OCI-LY3 (cell line): ENCODE results near the gene ANKRD31.

ENCODE experiments used
- H2AFZ ChIP-seq: fragments of 200-600, 300-600 bp; shearing (Covaris generic); 2 replicates; pipeline ENCODE4 v1.6.0; 2014; ENCODE audit warnings: antibody characterized with exemption, low read depth, low read length
- H3K27ac ChIP-seq: fragments of 200-600, 300-600 bp; sonication (generic); 2 replicates; pipeline ENCODE4 v1.5.1; 2014; ENCODE audit warnings: mild to moderate bottlenecking, low read length, moderate library complexity, mixed read lengths
- H3K27me3 ChIP-seq: fragments of 200-600, 300-600 bp; sonication (generic); 2 replicates; pipeline ENCODE4 v1.6.1; 2014; ENCODE audit warnings: low read depth, low read length, mixed read lengths
- H3K36me3 ChIP-seq: fragments of 200-600, 300-600 bp; sonication (generic); replicated peaks from 2 replicates; pipeline ENCODE3; 2014; ENCODE audit warnings: low read depth, low read length, mixed read lengths
- H3K4me1 ChIP-seq: fragments of 300-600, 200-600 bp; sonication (generic); 2 replicates; pipeline ENCODE4 v1.6.1; 2014; ENCODE audit warnings: low read length, mixed read lengths
- H3K4me2 ChIP-seq: fragments of 200-600, 300-600 bp; sonication (generic); 2 replicates; pipeline ENCODE4 v1.6.1; 2014; ENCODE audit warnings: low read length, mixed read lengths
- H3K4me3 ChIP-seq: fragments of 300-600, 200-600 bp; sonication (generic); 2 replicates; pipeline ENCODE4 v1.5.1; 2014; ENCODE audit warnings: antibody characterized with exemption, mild to moderate bottlenecking, low read length, moderate library complexity
- H3K79me2 ChIP-seq: fragments of 300-600, 200-600 bp; shearing (Covaris generic); 2 replicates; pipeline ENCODE4 v1.6.1; 2014; ENCODE audit warnings: mild to moderate bottlenecking, low read length, mixed read lengths
- H3K9ac ChIP-seq: fragments of 300-600, 200-600 bp; shearing (Covaris generic); 2 replicates; pipeline ENCODE4 v1.6.0; 2014; ENCODE audit warnings: mild to moderate bottlenecking, low read length, moderate library complexity
- H3K9me3 ChIP-seq: fragments of 200-600, 300-600 bp; shearing (Covaris generic); 2 replicates; pipeline ENCODE4 v1.6.1; 2014; ENCODE audit warnings: low read length, mixed read lengths; ENCODE audit not compliant: insufficient read depth
- H4K20me1 ChIP-seq: fragments of 200-600, 300-600 bp; sonication (generic); 2 replicates; pipeline ENCODE4 v1.6.1; 2016; ENCODE audit warnings: low read length, mixed read lengths; ENCODE audit not compliant: insufficient read depth
- EZH2phosphoT487 ChIP-seq: fragments of 200-600 bp; shearing (Covaris generic); IDR thresholded peaks from 2 replicates; pipeline ENCODE4 v1.6.1; 2018; ENCODE audit warnings: antibody characterized with exemption, mixed run types, low read depth
- TF ChIP-seq, protein P1 (sequence below): fragments of 200-600, 300-600 bp; sonication (generic); IDR thresholded peaks from 2 replicates; pipeline ENCODE4 v1.5.1; 2014; ENCODE audit warnings: antibody characterized with exemption, low read length, low read depth

The ANKRD31 gene

GRCh38 chr5:75156585-75156984, 80.1 kb downstream of the ANKRD31 start:
- H2AFZ ChIP-seq, result no peak overlapping the region
- H4K20me1 ChIP-seq, result no peaks in the 10 kb centered on the region
- no peak overlapping the region for H3K9ac ChIP-seq
- no peak overlapping the region for H3K4me2 ChIP-seq
- H3K27me3 ChIP-seq, result no peaks in the 10 kb centered on the region
- H3K9me3 ChIP-seq, result no peaks in the 10 kb centered on the region
- no peak for TF ChIP-seq EZH2phosphoT487
- TF ChIP-seq, protein P1, sequence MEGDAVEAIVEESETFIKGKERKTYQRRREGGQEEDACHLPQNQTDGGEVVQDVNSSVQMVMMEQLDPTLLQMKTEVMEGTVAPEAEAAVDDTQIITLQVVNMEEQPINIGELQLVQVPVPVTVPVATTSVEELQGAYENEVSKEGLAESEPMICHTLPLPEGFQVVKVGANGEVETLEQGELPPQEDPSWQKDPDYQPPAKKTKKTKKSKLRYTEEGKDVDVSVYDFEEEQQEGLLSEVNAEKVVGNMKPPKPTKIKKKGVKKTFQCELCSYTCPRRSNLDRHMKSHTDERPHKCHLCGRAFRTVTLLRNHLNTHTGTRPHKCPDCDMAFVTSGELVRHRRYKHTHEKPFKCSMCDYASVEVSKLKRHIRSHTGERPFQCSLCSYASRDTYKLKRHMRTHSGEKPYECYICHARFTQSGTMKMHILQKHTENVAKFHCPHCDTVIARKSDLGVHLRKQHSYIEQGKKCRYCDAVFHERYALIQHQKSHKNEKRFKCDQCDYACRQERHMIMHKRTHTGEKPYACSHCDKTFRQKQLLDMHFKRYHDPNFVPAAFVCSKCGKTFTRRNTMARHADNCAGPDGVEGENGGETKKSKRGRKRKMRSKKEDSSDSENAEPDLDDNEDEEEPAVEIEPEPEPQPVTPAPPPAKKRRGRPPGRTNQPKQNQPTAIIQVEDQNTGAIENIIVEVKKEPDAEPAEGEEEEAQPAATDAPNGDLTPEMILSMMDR, result peak; percentile 8; the same call in 1 of the 2 replicates
- H3K36me3 ChIP-seq, result no peaks in the 10 kb centered on the region
- no peaks in the 10 kb centered on the region for H3K4me1 ChIP-seq
- no peak overlapping the region for H3K27ac ChIP-seq
- no peak overlapping the region for H3K4me3 ChIP-seq
- H3K79me2 ChIP-seq, result no peaks in the 10 kb centered on the region

DNA sequence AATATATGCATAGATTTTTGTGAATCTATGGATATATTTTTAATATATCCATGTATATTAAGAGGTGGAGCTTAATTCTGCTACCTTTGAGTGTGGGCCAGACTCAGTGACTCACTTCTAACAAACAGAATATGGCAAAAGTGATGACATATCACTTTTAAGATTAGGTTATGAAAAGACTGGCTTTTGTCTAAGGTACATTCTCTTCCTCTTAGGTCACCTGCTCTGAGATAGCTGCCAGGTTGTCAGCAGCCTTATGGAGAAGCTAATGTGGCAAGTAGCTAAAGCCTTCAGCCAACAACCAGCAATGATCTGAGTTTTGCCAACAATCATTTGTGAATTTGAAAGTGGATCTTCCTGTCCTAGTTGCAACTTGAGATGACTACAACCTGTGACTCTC, 83.8 kb downstream of the ANKRD31 start:
- H3K4me2 ChIP-seq, result no peak overlapping the region
- no peak overlapping the region for H3K27ac ChIP-seq
- no peaks in the 10 kb centered on the region for H3K79me2 ChIP-seq
- H3K4me3 ChIP-seq, result no peak overlapping the region
- no peak overlapping the region for H3K9ac ChIP-seq
- H2AFZ ChIP-seq, result no peak overlapping the region
- H3K9me3 ChIP-seq, result no peaks in the 10 kb centered on the region
- H3K36me3 ChIP-seq, result no peaks in the 10 kb centered on the region
- H3K27me3 ChIP-seq, result no peaks in the 10 kb centered on the region
- no peak for TF ChIP-seq EZH2phosphoT487
- TF ChIP-seq, protein P1, result no peak
- H4K20me1 ChIP-seq, result no peaks in the 10 kb centered on the region
- H3K4me1 ChIP-seq, result no peaks in the 10 kb centered on the region

GRCh38 chr5:75148051-75148450, 88.6 kb downstream of the ANKRD31 start:
- H3K4me2 ChIP-seq, result no peak overlapping the region
- no peaks in the 10 kb centered on the region for H3K27me3 ChIP-seq
- no peaks in the 10 kb centered on the region for H3K9me3 ChIP-seq
- H3K27ac ChIP-seq, result no peak overlapping the region
- no peak overlapping the region for H3K9ac ChIP-seq
- no peaks in the 10 kb centered on the region for H3K36me3 ChIP-seq
- H4K20me1 ChIP-seq, result no peaks in the 10 kb centered on the region
- no peaks in the 10 kb centered on the region for H3K79me2 ChIP-seq
- H3K4me1 ChIP-seq, result no peaks in the 10 kb centered on the region
- H2AFZ ChIP-seq, result no peak overlapping the region
- no peak overlapping the region for H3K4me3 ChIP-seq
- TF ChIP-seq, protein P1, result no peak
- no peak for TF ChIP-seq EZH2phosphoT487

- Histone ChIP-seq H3K36me3 (no peaks in the 10 kb centered on the region), H3K27ac (no peak overlapping the region)
These were observed 94.0 kb downstream of the ANKRD31 start for GRCh38 chr5:75142566-75143136.

More at GRCh38 chr5:75142566-75143136, 94.0 kb downstream of the ANKRD31 start:
- no peaks in the 10 kb centered on the region for H3K79me2 ChIP-seq
- H4K20me1 ChIP-seq, result no peaks in the 10 kb centered on the region
- H3K4me3 ChIP-seq, result no peak overlapping the region
- no peaks in the 10 kb centered on the region for H3K9me3 ChIP-seq
- H3K27me3 ChIP-seq, result no peaks in the 10 kb centered on the region
- H2AFZ ChIP-seq, result no peak overlapping the region
- TF ChIP-seq EZH2phosphoT487, result no peak
- TF ChIP-seq, protein P1, result no peak
- H3K4me1 ChIP-seq, result no peaks in the 10 kb centered on the region
- H3K9ac ChIP-seq, result no peak overlapping the region
- H3K4me2 ChIP-seq, result no peak overlapping the region
